DOHH2 (cell line): ENCODE results near the gene GPC1.

Experiments used
- H3F3A ChIP-seq: fragments of 200-600 bp; sonication (generic), shearing (Covaris generic); 2 replicates; pipeline ENCODE4 v1.6.0; 2016; ENCODE audit warnings: antibody characterized with exemption, mild to moderate bottlenecking; ENCODE audit not compliant: control insufficient read depth, insufficient read depth
- H3K27ac ChIP-seq: fragments of 200-600 bp; sonication (generic); 2 replicates; pipeline ENCODE4 v1.5.1; 2014; ENCODE audit warnings: low read depth, mild to moderate bottlenecking, low read length, moderate library complexity
- H3K27me3 ChIP-seq: fragments of 200-600 bp; sonication (generic); 2 replicates; pipeline ENCODE4 v1.6.1; 2014; ENCODE audit warnings: mild to moderate bottlenecking, low read length, mixed read lengths; ENCODE audit not compliant: control insufficient read depth
- H3K36me3 ChIP-seq: fragments of 200-600 bp; sonication (generic); 2 replicates; pipeline ENCODE4 v1.6.1; 2014; ENCODE audit warnings: mild to moderate bottlenecking, low read length, moderate library complexity, mixed read lengths; ENCODE audit not compliant: control insufficient read depth
- H3K4me1 ChIP-seq: fragments of 200-600 bp; sonication (generic); 2 replicates; pipeline ENCODE4 v1.6.1; 2014; ENCODE audit warnings: mild to moderate bottlenecking, low read length, mixed read lengths; ENCODE audit not compliant: control insufficient read depth
- H3K4me2 ChIP-seq: fragments of 200-600 bp; sonication (generic); 2 replicates; pipeline ENCODE4 v1.6.0; 2014; ENCODE audit warnings: mild to moderate bottlenecking, low read length, moderate library complexity
- H3K4me3 ChIP-seq: fragments of 200-600 bp; sonication (generic); 2 replicates; pipeline ENCODE4 v1.5.1; 2014; ENCODE audit warnings: mild to moderate bottlenecking, low read length, mixed read lengths
- H3K79me2 ChIP-seq: fragments of 200-600 bp; sonication (generic); 2 replicates; pipeline ENCODE4 v1.6.1; 2014; ENCODE audit warnings: mild to moderate bottlenecking, low read length, mixed read lengths; ENCODE audit not compliant: control insufficient read depth
- H3K9me2 ChIP-seq: fragments of 200-600 bp; sonication (generic); replicated peaks from 2 replicates; pipeline ENCODE4 v1.6.1; 2014; ENCODE audit warnings: mild to moderate bottlenecking, low read length, mixed read lengths; ENCODE audit not compliant: control insufficient read depth
- H3K9me3 ChIP-seq: fragments of 200-600 bp; sonication (generic); 2 replicates; pipeline ENCODE4 v1.6.1; 2014; ENCODE audit warnings: antibody characterized with exemption, low read length, mixed read lengths; ENCODE audit not compliant: control insufficient read depth, insufficient read depth
- H4K20me1 ChIP-seq: fragments of 200-600 bp; sonication (generic); 2 replicates; pipeline ENCODE4 v1.6.0; 2014; ENCODE audit warnings: low read depth, mild to moderate bottlenecking, antibody characterized with exemption, low read length, moderate library complexity; ENCODE audit not compliant: control insufficient read depth, insufficient read depth
- CTCF ChIP-seq: fragments of 200-600 bp; sonication (generic); IDR thresholded peaks from one replicate; pipeline ENCODE4 v1.5.1; 2014; ENCODE audit warnings: antibody characterized with exemption, mild to moderate bottlenecking, low read depth, low read length; ENCODE audit not compliant: poor library complexity, severe bottlenecking
- EZH2phosphoT487 ChIP-seq: fragments of 200-600 bp; sonication (generic); IDR thresholded peaks from 2 replicates; pipeline ENCODE4 v1.6.1; 2017; ENCODE audit warnings: borderline replicate concordance, mild to moderate bottlenecking, antibody characterized with exemption, low read length, moderate library complexity, mixed read lengths

The GPC1 gene

GRCh38 chr2:240478346-240479110, 43.1 kb downstream of the GPC1 start:
- H4K20me1 ChIP-seq: no peaks in the 10 kb centered on the region
- H3K27me3 ChIP-seq: no peaks in the 10 kb centered on the region
- H3K4me1 ChIP-seq: no peaks in the 10 kb centered on the region
- no peaks in the 10 kb centered on the region for H3F3A ChIP-seq
- no peak overlapping the region for H3K27ac ChIP-seq
- no peaks in the 10 kb centered on the region for H3K36me3 ChIP-seq
- no peaks in the 10 kb centered on the region for H3K9me2 ChIP-seq
- TF ChIP-seq CTCF (no peak), EZH2phosphoT487 (no peak)
- H3K4me2 ChIP-seq: no peak overlapping the region
- no peaks in the 10 kb centered on the region for H3K9me3 ChIP-seq
- H3K4me3 ChIP-seq: no peak overlapping the region
- H3K79me2 ChIP-seq: no peaks in the 10 kb centered on the region

DNA sequence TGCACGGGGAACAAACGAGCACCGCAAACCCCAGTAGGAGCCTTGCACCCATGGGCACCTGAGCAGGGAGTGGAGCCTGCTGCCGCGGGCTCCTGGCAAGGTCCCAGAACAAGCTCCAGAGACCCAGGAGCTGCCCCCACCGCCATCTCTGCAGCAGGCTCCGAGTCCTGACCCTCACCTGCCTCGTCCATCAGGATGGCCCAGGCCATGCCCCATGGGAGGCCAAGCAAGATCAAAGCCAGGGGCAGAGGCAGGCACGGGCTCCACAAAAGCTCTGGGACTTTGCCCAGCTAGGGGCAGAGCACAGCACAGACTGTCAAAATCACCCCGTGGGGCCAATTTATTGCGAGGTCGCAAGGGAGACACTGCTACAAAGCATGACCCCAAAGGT, 43.6 kb downstream of the GPC1 start:
- H3K27me3 ChIP-seq: no peaks in the 10 kb centered on the region
- H3K9me2 ChIP-seq: no peaks in the 10 kb centered on the region
- H3K79me2 ChIP-seq: no peaks in the 10 kb centered on the region
- H3K36me3 ChIP-seq: no peaks in the 10 kb centered on the region
- H4K20me1 ChIP-seq: no peaks in the 10 kb centered on the region
- no peak overlapping the region for H3K4me3 ChIP-seq
- no peak overlapping the region for H3K4me2 ChIP-seq
- TF ChIP-seq EZH2phosphoT487 (no peak), CTCF (no peak)
- no peaks in the 10 kb centered on the region for H3K4me1 ChIP-seq
- no peak overlapping the region for H3K27ac ChIP-seq
- H3K9me3 ChIP-seq: no peaks in the 10 kb centered on the region
- no peaks in the 10 kb centered on the region for H3F3A ChIP-seq

- Histone ChIP-seq H3K27me3 (no peaks in the 10 kb centered on the region), H3K9me3 (no peaks in the 10 kb centered on the region), H3K36me3 (no peaks in the 10 kb centered on the region), H3K27ac (no peak overlapping the region), H3K4me2 (no peak overlapping the region), H3K4me3 (no peak overlapping the region), H3K79me2 (no peaks in the 10 kb centered on the region), H3F3A (no peaks in the 10 kb centered on the region), H3K4me1 (no peaks in the 10 kb centered on the region), H3K9me2 (no peaks in the 10 kb centered on the region), H4K20me1 (no peaks in the 10 kb centered on the region)
- no peak for TF ChIP-seq CTCF
- TF ChIP-seq EZH2phosphoT487: no peak
Measured at GRCh38 chr2:240480834-240481623, 45.6 kb downstream of the GPC1 start.
